ENCODE results near the gene AOPEP.

DNA sequence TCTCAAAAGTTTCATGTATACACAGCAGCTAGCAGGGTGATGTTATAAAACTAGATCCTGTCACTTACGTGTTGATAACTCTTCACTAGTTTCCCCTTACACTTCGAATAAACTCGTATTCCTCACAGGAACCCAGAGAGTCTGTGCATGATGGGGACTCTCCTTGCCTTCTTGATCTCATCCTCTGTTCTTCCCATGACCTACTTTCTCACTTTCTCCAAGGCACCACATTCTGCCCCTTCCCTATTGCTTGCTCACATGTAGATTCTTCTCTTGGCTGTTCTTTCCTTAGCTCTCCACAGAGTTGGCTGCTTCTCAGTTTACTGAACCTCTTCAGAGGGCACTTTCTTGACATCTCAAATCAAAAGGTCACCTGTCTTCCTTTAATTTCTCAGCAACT is 1.2 kb upstream of the AOPEP start:
- TF ChIP-seq POLR2A (IDR thresholded peaks at IDR 0.05), result no peak
- TF ChIP-seq, protein P1, sequence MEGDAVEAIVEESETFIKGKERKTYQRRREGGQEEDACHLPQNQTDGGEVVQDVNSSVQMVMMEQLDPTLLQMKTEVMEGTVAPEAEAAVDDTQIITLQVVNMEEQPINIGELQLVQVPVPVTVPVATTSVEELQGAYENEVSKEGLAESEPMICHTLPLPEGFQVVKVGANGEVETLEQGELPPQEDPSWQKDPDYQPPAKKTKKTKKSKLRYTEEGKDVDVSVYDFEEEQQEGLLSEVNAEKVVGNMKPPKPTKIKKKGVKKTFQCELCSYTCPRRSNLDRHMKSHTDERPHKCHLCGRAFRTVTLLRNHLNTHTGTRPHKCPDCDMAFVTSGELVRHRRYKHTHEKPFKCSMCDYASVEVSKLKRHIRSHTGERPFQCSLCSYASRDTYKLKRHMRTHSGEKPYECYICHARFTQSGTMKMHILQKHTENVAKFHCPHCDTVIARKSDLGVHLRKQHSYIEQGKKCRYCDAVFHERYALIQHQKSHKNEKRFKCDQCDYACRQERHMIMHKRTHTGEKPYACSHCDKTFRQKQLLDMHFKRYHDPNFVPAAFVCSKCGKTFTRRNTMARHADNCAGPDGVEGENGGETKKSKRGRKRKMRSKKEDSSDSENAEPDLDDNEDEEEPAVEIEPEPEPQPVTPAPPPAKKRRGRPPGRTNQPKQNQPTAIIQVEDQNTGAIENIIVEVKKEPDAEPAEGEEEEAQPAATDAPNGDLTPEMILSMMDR (IDR thresholded peaks at IDR 0.05), result no peak

Data from heart left ventricle (tissue), 13 donors.